Measurements from ENCODE around the gene PON2. TPM values are rescaled to one million over a fixed set of nuclear protein-coding genes. Genes with fewer than 3 reads are reported as not detected.

Gene PON2
- total and polyA plus RNA-seq, 2 experiments from 2014 or later: 39.4 to 42.4 TPM

GRCh38 chr7:95425694-95426093 is 9.1 kb downstream of the PON2 start (continued):
- TF ChIP-seq STAT1 (IDR thresholded peaks at IDR 0.05; ENCODE audit: unreplicated experiment): no peak
- TF ChIP-seq NANOG (IDR thresholded peaks at IDR 0.05; ENCODE audit: borderline replicate concordance): no peak
- no peak for TF ChIP-seq EZH2 (IDR thresholded peaks at IDR 0.05; ENCODE audit: low read depth, unreplicated experiment)
- no peak for TF ChIP-seq EZH2phosphoT487 (IDR thresholded peaks at IDR 0.05; ENCODE audit: unreplicated experiment)
- TF ChIP-seq CTCF (conservative IDR thresholded peaks at IDR 0.05; ENCODE audit: low read depth in 2 of 2): no peak

GRCh38 chr7:95424716-95425115 is 10.1 kb downstream of the PON2 start:
- 0 out of 2 replicates have a peak, but pooled peaks cover 20% of the 10 kb centered on the region for H3K79me2 ChIP-seq (replicated peaks; ENCODE audit: insufficient read depth)
- peaks cover 40% of the 10 kb centered on the region for H3K4me1 ChIP-seq (ENCODE audit: insufficient read depth)
- no peaks in the 10 kb centered on the region; the same call in 1 of the 2 replicates for H3K36me3 ChIP-seq (ENCODE audit: insufficient read depth)
- no peaks in the 10 kb centered on the region for H3F3A ChIP-seq (replicated peaks; ENCODE audit: low read depth)
- no peak overlapping the region for H3K4me3 ChIP-seq
- ATAC-seq (no peak), DNase-seq (ENCODE audit: low spot score) (no peak)
- H4K20me1 ChIP-seq (replicated peaks; ENCODE audit: insufficient read depth): 0 out of 2 replicates have a peak, but pooled peaks cover 4% of the 10 kb centered on the region
- Mint-ChIP-seq H3K4me1 (peaks cover 35% of the 10 kb centered on the region), H3K9me3 (no peaks in the 10 kb centered on the region), H3K36me3 (ENCODE audit: low read depth) (peaks cover 20% of the 10 kb centered on the region; the same call in 2 of the 3 replicates), H3K4me3 (no peak overlapping the region), H3K27ac (no peak overlapping the region), H3K27me3 (ENCODE audit: insufficient read depth, low read depth, poor library complexity) (no peaks in the 10 kb centered on the region)
- no peak overlapping the region for H3K27ac ChIP-seq (ENCODE audit: low read depth)
- H2AFZ ChIP-seq: no peak overlapping the region
- no peaks in the 10 kb centered on the region for H3K27me3 ChIP-seq (ENCODE audit: insufficient read depth)
- no peaks in the 10 kb centered on the region for H3K9me2 ChIP-seq (ENCODE audit: insufficient read depth)
- no peak overlapping the region for H3K4me2 ChIP-seq
- TF ChIP-seq NANOG (IDR thresholded peaks at IDR 0.05; ENCODE audit: borderline replicate concordance) (no peak), ZNF114 (CRISPR knock-in tag; IDR thresholded peaks at IDR 0.05) (no peak), CREB1 (CRISPR knock-in tag; IDR thresholded peaks at IDR 0.05; ENCODE audit: low read depth) (no peak), EZH2 (IDR thresholded peaks at IDR 0.05; ENCODE audit: low read depth, unreplicated experiment) (no peak), ZNF331 (CRISPR knock-in tag; IDR thresholded peaks at IDR 0.05; ENCODE audit: low read depth) (no peak), REST (IDR thresholded peaks at IDR 0.05; ENCODE audit: unreplicated experiment) (no peak), EZH2phosphoT487 (IDR thresholded peaks at IDR 0.05; ENCODE audit: unreplicated experiment) (no peak), STAT1 (IDR thresholded peaks at IDR 0.05; ENCODE audit: unreplicated experiment) (no peak), ZNF462 (CRISPR knock-in tag; IDR thresholded peaks at IDR 0.05) (no peak), JUNB (IDR thresholded peaks at IDR 0.05; ENCODE audit: unreplicated experiment) (no peak), ETS1 (IDR thresholded peaks at IDR 0.05) (no peak)
